Neural progenitor cell (in vitro differentiated cells): ENCODE measurements around the gene DLEC1. TPM values are rescaled to one million over a fixed set of nuclear protein-coding genes. Genes with fewer than 3 reads are reported as not detected.
A peak's percentile ranks its signal among the peaks of the same experiment; 100 is the strongest.

Experiments
- DNase-seq: peaks from one replicate; pipeline ENCODE4 v3.0.0-alpha.2; 2016; ENCODE audit warnings: low spot score
- H2AFZ ChIP-seq: fragments of 200-600 bp; sonication (generic); replicated peaks from 2 replicates; pipeline ENCODE4 v1.6.1; 2016; ENCODE audit warnings: antibody characterized with exemption
- H3F3A ChIP-seq: fragments of 200-600 bp; sonication (generic); 2 replicates; pipeline ENCODE4 v1.6.1; 2016; ENCODE audit warnings: antibody characterized with exemption, low read depth
- H3K27ac ChIP-seq: fragments of 200-600 bp; sonication (generic); 2 replicates; pipeline ENCODE4 v1.5.1; 2016; ENCODE audit warnings: mild to moderate bottlenecking
- H3K27me3 ChIP-seq: fragments of 200-600 bp; sonication (generic); 2 replicates; pipeline ENCODE4 v1.6.1; 2016; ENCODE audit warnings: mild to moderate bottlenecking, moderate library complexity
- H3K36me3 ChIP-seq: fragments of 200-600 bp; sonication (generic); 2 replicates; pipeline ENCODE4 v1.5.1; 2016
- H3K4me1 ChIP-seq: fragments of 200-600 bp; sonication (generic); 2 replicates; pipeline ENCODE4 v1.6.1; 2016; ENCODE audit warnings: mixed run types
- H3K4me2 ChIP-seq: fragments of 200-600 bp; sonication (generic); 2 replicates; pipeline ENCODE4 v1.6.1; 2016
- H3K4me3 ChIP-seq: fragments of 200-600 bp; sonication (generic); 2 replicates; pipeline ENCODE4 v1.5.1; 2016
- H3K79me2 ChIP-seq: fragments of 200-600 bp; sonication (generic); 2 replicates; pipeline ENCODE4 v1.6.1; 2016; ENCODE audit warnings: low read depth
- H3K9ac ChIP-seq: fragments of 200-600 bp; sonication (generic); 2 replicates; pipeline ENCODE4 v1.6.1; 2016
- H3K9me3 ChIP-seq: fragments of 200-600 bp; sonication (generic); 2 replicates; pipeline ENCODE4 v1.5.1; 2016; ENCODE audit warnings: low read depth
- H4K20me1 ChIP-seq: fragments of 200-600 bp; sonication (generic); 2 replicates; pipeline ENCODE4 v1.6.1; 2016; ENCODE audit warnings: low read depth
- H3K27ac Mint-ChIP-seq: 3 replicates; pipeline ENCODE4 v1.8.0; 2021; ENCODE audit warnings: mixed read lengths
- H3K27me3 Mint-ChIP-seq: 2 replicates; pipeline ENCODE4 v1.8.0; 2022; ENCODE audit warnings: low read depth, mild to moderate bottlenecking, inconsistent platforms, moderate library complexity, mixed read lengths; ENCODE audit not compliant: insufficient read depth
- H3K36me3 Mint-ChIP-seq: 3 replicates; pipeline ENCODE4 v1.8.0; 2021; ENCODE audit warnings: mixed read lengths
- H3K4me1 Mint-ChIP-seq: 3 replicates; pipeline ENCODE4 v1.8.0; 2021; ENCODE audit warnings: mixed read lengths
- H3K4me3 Mint-ChIP-seq: 3 replicates; pipeline ENCODE4 v1.8.0; 2021; ENCODE audit warnings: mild to moderate bottlenecking, moderate library complexity, mixed read lengths
- H3K9me3 Mint-ChIP-seq: 3 replicates; pipeline ENCODE4 v1.8.0; 2020; ENCODE audit warnings: mixed read lengths
- EZH2 ChIP-seq: fragments of 200-600 bp; sonication (generic); IDR thresholded peaks from 2 replicates; pipeline ENCODE4 v1.6.1; 2017; ENCODE audit warnings: antibody characterized with exemption, mild to moderate bottlenecking, moderate library complexity
- EZH2phosphoT487 ChIP-seq: fragments of 200-600 bp; sonication (generic); IDR thresholded peaks from 2 replicates; pipeline ENCODE4 v1.6.1; 2017; ENCODE audit warnings: antibody characterized with exemption
- total RNA-seq: library from RNA; depleted of rRNA; stranded (reverse); fragments of >200 nt; gene quantifications from 2 replicates; pipeline ENCODE4 v1.2.3, GENCODE V29; 2015; ENCODE audit warnings: low replicate concordance
- TF ChIP-seq, protein P1 (sequence below): fragments of 200-600 bp; sonication (generic); IDR thresholded peaks from 2 replicates; pipeline ENCODE4 v1.5.1; 2017; ENCODE audit warnings: antibody characterized with exemption, mild to moderate bottlenecking

Gene DLEC1
- total RNA-seq, 1 donor from 2014 or later = 0.60 TPM

DNA sequence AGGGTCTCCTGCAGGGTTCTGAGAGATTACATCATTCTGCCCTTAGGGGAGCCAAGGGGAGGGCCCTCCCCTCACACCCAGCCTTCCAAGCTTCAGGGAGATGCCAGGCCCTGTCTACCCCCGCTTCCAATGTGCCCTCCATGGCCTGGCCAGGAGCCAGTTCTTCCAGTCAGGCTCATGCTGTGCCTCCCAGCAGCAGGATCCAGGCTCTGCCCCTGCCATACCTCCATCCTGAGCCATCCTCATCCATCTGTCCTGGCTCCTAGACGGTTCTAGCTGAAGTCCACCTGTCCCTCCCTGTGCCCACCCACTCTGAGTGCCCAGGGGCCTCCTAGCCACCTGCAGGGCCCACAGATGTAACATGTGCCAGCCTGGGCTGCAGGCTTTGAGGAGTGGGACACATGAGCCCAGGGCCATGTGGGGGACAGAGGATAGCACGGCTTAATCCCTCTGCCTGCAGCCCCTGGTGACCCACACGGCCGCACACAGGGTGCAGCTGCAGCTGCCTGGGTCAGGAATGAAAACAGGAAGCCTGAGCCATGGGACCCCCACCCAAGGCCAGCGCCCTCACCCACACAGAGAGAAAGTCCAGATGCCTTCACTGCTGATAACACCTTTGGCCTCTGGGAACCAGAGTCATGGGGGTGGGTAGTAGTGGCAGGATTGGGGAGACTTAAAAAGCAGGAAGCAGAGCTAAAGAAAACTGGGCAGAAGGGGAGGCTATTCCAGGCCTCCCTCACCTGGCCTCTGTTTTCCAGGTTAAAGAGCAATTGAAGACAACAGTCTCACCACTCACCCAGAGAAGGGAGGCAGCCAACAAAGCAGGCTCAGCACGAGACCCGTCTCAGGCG, 21.3 kb upstream of the DLEC1 start:
- H3K4me1 Mint-ChIP-seq = no peaks in the 10 kb centered on the region
- H3K27ac ChIP-seq = no peak overlapping the region
- TF ChIP-seq EZH2 (no peak), EZH2phosphoT487 (no peak)
- TF ChIP-seq, protein P1, sequence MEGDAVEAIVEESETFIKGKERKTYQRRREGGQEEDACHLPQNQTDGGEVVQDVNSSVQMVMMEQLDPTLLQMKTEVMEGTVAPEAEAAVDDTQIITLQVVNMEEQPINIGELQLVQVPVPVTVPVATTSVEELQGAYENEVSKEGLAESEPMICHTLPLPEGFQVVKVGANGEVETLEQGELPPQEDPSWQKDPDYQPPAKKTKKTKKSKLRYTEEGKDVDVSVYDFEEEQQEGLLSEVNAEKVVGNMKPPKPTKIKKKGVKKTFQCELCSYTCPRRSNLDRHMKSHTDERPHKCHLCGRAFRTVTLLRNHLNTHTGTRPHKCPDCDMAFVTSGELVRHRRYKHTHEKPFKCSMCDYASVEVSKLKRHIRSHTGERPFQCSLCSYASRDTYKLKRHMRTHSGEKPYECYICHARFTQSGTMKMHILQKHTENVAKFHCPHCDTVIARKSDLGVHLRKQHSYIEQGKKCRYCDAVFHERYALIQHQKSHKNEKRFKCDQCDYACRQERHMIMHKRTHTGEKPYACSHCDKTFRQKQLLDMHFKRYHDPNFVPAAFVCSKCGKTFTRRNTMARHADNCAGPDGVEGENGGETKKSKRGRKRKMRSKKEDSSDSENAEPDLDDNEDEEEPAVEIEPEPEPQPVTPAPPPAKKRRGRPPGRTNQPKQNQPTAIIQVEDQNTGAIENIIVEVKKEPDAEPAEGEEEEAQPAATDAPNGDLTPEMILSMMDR = no peak
- peaks cover 7% of the 10 kb centered on the region for H3K27me3 Mint-ChIP-seq
- H3K36me3 Mint-ChIP-seq = peaks cover 26% of the 10 kb centered on the region
- no peak overlapping the region for H3K4me2 ChIP-seq
- H4K20me1 ChIP-seq = peaks cover 24% of the 10 kb centered on the region
- H3K9me3 Mint-ChIP-seq = no peaks in the 10 kb centered on the region
- no peak overlapping the region for H3K4me3 ChIP-seq
- no peaks in the 10 kb centered on the region for H3K9me3 ChIP-seq
- H3F3A ChIP-seq = no peaks in the 10 kb centered on the region
- no peak overlapping the region for H3K27ac Mint-ChIP-seq
- H2AFZ ChIP-seq = no peak overlapping the region
- no peak overlapping the region for H3K9ac ChIP-seq
- no peak overlapping the region for H3K4me3 Mint-ChIP-seq
- no peaks in the 10 kb centered on the region for H3K4me1 ChIP-seq
- H3K79me2 ChIP-seq = no peaks in the 10 kb centered on the region
- no peaks in the 10 kb centered on the region for H3K27me3 ChIP-seq
- no peaks in the 10 kb centered on the region for H3K36me3 ChIP-seq
- DNase-seq = no peak

DNA sequence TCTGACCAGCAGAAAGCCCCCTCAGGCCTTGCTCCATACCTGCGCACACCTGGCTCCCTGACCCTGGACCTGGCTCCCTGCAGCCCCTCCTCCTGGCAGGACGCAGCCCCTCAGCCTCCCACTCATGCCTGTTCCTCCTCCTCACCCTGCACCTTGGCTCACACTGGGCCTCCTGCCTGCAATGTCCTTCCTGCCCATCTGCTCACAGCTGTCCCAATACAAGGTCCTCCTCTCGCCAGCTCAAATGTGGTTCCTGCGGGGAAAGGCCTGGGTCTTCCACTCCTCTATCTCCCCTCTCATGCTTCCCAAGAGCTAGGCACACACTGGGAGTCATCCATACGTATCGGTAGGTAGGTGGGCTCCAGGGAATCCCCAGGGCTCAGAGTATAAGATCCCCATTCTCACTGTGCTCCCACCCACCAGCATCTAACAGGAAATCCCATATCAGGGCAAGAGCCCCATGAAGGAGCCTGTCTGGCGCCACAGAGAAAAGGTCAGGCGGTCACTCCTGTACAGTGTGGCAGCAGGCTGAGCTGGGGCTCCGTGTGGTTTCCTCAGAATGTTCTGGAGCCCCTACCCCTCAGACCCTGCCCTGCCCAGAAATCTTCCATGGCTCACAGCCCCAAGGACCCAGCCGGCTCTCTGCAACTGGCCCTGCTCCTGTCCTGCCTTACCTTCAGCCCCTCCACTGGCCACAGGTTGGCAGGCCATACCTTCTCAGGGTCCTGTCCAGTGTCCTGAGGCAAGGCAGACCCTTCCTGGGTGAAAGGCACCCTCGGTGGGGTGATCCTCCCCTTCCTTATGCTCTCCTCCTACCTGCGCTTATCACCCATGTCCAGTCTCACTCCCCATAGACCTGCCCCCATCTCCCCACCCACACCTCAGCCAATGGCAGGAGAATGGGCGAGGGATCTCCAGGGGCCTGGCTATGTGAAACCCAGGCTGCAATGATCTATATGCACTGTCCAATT, 20.4 kb upstream of the DLEC1 start:
- peaks cover 33% of the 10 kb centered on the region for H4K20me1 ChIP-seq
- peaks cover under 1% of the 10 kb centered on the region for H3K4me1 Mint-ChIP-seq
- H3K4me1 ChIP-seq = no peaks in the 10 kb centered on the region
- peaks cover 7% of the 10 kb centered on the region for H3K27me3 Mint-ChIP-seq
- H3F3A ChIP-seq = peaks cover under 1% of the 10 kb centered on the region
- H2AFZ ChIP-seq = no peak overlapping the region
- no peak overlapping the region for H3K4me3 Mint-ChIP-seq
- TF ChIP-seq, protein P1 = no peak
- TF ChIP-seq EZH2phosphoT487 = no peak
- TF ChIP-seq EZH2 = no peak
- no peaks in the 10 kb centered on the region for H3K9me3 ChIP-seq
- H3K36me3 ChIP-seq = no peaks in the 10 kb centered on the region
- H3K4me2 ChIP-seq = no peak overlapping the region
- H3K4me3 ChIP-seq = no peak overlapping the region
- DNase-seq = no peak
- H3K27ac ChIP-seq = no peak overlapping the region
- H3K27ac Mint-ChIP-seq = peak overlapping the region; percentile 44
- H3K9ac ChIP-seq = no peak overlapping the region
- H3K36me3 Mint-ChIP-seq = peaks cover 26% of the 10 kb centered on the region
- H3K79me2 ChIP-seq = peaks cover 8% of the 10 kb centered on the region
- peaks cover 3% of the 10 kb centered on the region for H3K27me3 ChIP-seq
- no peaks in the 10 kb centered on the region for H3K9me3 Mint-ChIP-seq

DNA sequence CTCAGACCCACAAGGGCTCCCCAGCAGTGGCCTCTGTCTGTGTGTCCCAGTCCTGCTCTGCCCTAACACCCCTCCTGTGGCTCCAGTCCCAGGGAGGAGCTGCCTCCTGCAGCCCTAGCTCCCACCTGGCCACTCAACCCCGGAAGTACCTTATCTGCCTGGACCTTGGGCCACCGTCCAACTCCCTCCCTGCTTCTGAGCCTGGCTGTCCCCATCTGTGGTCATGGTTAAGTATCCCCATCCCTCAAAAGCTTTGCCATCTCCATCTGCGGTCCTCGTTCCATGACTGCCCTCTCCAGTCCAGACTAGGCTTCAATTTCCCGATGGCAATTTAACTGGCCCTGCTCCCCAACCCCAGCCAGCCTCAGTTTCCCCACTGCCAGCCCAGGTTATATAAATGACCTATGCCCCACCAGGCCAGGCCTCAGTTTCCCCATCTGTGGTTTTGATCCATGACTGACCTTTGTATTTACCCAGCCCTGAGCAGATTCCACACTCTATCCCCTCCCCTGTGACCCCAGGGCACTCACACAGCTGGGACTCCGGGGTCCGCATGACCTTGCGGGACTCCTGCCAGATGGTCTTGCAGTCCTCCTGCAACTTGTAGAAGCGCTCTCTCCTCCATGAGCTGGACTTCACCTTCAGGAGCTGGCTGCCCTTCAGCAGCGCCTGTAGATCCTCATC, 19.2 kb upstream of the DLEC1 start:
- H3K4me1 ChIP-seq = no peaks in the 10 kb centered on the region
- H3K9me3 Mint-ChIP-seq = no peaks in the 10 kb centered on the region
- no peak for TF ChIP-seq EZH2
- TF ChIP-seq, protein P1 = no peak
- TF ChIP-seq EZH2phosphoT487 = no peak
- H3K4me1 Mint-ChIP-seq = peaks cover 4% of the 10 kb centered on the region
- peaks cover 10% of the 10 kb centered on the region for H3K79me2 ChIP-seq
- H3K27me3 ChIP-seq = peaks cover 4% of the 10 kb centered on the region
- H3K27ac Mint-ChIP-seq = no peak overlapping the region
- H3K27me3 Mint-ChIP-seq = peaks cover 7% of the 10 kb centered on the region
- no peak overlapping the region for H3K9ac ChIP-seq
- no peaks in the 10 kb centered on the region for H3K36me3 ChIP-seq
- no peak overlapping the region for H3K4me2 ChIP-seq
- DNase-seq = no peak
- no peak overlapping the region for H3K4me3 ChIP-seq
- no peaks in the 10 kb centered on the region for H3K9me3 ChIP-seq
- peaks cover 39% of the 10 kb centered on the region for H4K20me1 ChIP-seq
- no peak overlapping the region for H3K4me3 Mint-ChIP-seq
- H2AFZ ChIP-seq = no peak overlapping the region
- peaks cover 8% of the 10 kb centered on the region for H3F3A ChIP-seq
- H3K36me3 Mint-ChIP-seq = peaks cover 19% of the 10 kb centered on the region
- H3K27ac ChIP-seq = no peak overlapping the region
